Anterior cingulate cortex (tissue), 58 donors: ENCODE results near the gene WDR1.

Experiments used
- DNase-seq, 58 donors: peaks; one replicate each; lab custom pipeline; 2025; lab: John Stamatoyannopoulos, UW

WDR1 gene

DNA sequence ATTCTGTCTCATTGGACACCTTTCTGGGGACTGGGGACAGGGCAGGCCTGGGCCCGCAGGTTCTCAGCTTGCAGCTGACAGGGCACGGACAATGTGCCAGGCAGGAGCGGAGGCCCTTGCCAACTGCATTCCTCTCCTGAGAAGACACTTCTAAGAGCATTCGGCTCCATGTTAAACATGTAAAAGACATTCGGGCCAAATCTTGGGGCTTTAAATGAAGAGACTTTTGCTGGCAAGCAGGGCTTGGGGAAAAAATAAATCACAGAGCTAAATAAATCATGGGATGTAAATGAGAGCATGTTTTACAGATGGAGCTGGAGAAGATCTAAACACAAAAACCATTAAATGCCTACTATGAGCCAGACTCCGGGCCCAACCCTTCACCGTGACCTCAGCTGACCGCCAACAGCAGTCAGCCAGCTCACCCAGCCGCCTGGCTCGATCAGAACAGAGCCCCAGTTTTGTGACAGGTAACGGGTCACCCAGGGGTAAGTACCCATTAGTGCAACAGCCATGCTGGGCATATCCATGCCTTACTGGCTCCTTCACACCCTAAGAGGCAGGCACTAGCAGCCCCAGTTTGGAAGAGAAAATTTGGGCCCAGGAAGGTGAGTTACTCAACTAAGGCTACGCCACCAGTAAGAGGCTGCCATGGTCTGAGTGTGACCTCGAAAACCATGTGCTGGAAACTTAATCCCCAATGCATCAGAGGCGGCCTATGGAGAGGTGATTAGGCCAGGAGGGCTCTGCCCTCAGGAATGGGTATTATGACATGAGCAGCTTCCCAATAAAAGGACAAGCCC, 14.7 kb downstream of the WDR1 start:
- DNase-seq = no peak

DNA sequence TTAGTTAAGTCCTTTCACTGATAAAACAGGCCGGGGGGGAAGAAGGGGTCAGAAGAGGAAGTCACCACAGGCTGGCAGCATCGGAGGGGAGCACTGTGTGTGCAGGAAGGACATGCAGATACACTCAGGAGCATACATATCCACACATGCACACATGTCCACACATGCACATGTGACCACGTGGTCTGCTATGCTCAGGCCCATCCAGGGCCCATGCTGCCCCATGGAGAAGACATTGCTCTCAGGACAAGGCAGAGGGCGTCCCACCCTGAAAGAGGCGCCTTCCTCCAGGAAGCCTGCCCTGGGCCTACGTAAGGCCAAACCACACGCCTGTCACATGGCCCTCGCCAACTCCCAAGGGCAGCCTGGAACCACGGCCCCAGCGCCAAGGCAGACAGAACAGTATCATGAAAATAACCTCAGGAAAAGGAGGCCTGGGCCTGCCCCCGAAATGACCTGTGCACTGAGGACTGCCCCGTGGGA, 15.8 kb downstream of the WDR1 start:
- peak in 4 of 58 donors; percentile 19 to 42 (median 36) for DNase-seq

DNA sequence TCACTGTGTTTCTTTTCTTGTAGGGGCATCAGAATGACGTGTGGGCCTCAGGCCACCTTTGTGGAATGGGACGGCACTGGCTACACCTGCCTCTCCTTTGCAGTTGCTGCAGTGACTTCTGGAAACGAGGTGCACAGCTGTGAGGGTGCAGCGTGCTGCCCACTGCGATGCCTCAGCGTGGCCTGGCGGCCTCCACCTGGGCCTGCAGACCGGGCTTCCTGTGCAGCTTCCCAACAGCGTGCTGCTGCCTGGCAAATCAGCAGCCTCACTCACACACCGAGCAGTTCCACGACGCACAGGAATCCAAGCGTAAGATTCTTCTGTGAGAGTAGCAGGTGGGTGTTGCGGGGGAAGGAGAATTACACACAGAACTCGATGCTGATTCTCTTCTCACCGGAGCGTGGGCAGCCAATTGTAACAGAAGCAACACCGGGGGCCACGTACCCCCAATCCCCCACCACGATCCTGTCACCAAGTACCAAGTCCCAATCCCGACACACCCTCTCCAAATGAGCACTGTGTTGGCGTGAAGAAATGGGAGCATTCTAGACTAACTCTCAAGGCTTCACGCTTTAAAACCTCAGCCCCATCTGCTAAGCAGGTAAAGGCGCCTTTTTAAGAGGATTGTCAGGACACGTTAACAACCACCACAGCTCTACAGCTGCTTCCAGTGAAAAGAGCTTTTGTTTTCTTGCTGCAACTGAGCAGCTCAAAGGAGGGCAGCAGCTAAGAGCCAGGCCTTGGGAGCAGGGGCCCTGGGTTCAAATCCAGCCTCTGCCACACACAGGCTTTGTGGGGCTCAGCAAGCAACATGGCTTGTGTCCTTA, 16.9 kb downstream of the WDR1 start:
- DNase-seq = peak in 4 of 58 donors; percentile 17 to 63 (median 27)

GRCh38 chr4:10098780-10099160, 17.8 kb downstream of the WDR1 start:
- no peak for DNase-seq

DNA sequence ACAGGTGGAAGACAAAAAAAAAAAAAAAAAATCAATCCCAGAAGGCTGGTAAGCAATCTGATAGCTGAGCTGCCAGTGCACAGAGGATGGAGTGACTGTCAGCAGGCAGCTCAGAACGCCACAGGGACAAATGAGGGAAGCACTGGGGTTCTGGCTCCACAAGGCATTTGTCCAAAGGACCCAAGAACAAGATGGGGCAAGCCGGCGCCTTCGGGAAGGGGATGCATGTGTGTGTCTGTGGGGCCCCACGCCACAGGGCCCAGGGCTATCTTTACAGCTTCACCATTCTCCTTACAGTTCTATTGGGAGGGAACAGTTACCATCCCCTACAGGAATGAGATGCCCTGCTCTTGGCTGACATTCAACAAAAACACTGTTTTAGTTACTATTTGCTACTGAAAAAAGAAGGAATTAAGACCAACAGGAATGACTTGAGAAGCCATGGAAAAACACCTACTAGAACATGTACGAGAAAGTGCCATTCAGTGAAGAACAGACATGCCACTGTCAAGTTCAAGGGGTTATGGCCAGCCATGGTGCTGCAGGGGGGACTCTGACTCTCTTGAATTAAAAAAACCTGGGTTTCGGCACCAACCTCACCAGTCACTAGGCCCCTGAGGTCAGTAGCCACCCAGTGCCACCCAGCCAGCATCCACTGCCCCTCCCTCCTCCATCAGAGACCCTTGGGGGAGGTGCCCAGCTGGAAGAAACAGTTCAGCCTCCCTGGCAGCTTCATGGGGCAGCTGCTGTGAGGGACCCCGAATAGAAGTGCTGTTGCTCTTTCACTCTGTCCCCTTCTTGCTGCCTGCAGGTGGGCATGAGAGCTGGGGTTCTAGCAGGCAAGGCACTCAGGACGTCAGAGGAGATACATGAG, 18.5 kb downstream of the WDR1 start:
- no peak for DNase-seq

GRCh38 chr4:10096978-10097335, 19.6 kb downstream of the WDR1 start:
- DNase-seq = peak in 24 of 58 donors; percentile 13 to 71 (median 44)

- peak in 31 of 58 donors; percentile 11 to 71 (median 45) for DNase-seq
Observed at GRCh38 chr4:10096201-10096977, 20.2 kb downstream of the WDR1 start.

- no peak for DNase-seq
Observed at GRCh38 chr4:10095296-10095991, 21.2 kb downstream of the WDR1 start.

DNA sequence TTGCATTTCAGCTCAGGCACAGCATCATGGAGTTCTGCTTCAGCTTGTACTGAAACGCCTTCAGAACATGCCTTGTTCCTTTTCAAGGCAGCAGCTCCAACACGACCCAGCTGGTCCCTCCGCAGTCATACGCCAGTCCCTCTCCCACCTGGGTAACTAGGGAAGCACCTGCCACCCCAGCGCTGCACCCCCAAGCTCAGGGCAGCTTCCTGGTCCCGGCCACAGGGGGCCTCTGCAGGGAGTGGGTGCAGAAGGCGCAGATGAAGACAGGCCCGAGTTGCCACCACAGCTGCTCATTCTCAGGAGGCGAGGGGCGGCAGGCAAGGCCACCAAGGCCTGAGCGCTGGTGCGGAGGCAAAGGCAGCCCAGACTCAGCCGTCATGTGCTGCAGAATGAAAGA, 21.8 kb downstream of the WDR1 start:
- DNase-seq = peak in 1 of 58 donors; percentile 19

- no peak for DNase-seq
Observed at GRCh38 chr4:10093801-10094552, 22.6 kb downstream of the WDR1 start.

- DNase-seq = no peak
Observed at GRCh38 chr4:10093271-10093621, 23.4 kb downstream of the WDR1 start.

- no peak for DNase-seq
Observed at GRCh38 chr4:10092481-10093270, 23.9 kb downstream of the WDR1 start.

GRCh38 chr4:10091531-10092181, 24.9 kb downstream of the WDR1 start:
- DNase-seq = no peak

- no peak for DNase-seq
Observed at GRCh38 chr4:10090467-10091250, 25.9 kb downstream of the WDR1 start.

DNA sequence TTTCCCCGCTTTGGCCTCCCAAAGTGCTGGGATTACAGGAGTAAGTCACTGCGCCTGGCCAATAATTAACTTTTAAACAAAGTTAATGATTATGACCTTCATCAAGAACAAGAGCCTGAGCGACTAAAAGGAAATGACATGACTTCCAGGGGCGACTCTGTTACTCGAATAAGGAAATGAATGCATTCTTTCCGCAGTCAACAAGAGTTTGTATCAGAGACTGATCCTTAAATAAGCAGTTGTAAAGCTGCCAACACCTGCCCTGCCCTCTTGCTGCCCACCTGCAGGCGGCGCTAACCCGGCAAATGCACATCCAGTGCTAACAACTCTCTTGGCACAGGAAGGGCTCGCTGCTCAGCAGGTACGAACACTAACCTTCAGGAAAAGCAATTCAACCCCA, 27.3 kb downstream of the WDR1 start:
- no peak for DNase-seq
